Loucy (cell line): ENCODE data around the gene PIH1D2.
"Not testable (repeated sequence)": the region's sequence is repeated elsewhere in the genome, so short reads cannot be mapped to it uniquely, and the experiment has no call there.

Source experiments
- H2AFZ ChIP-seq: fragments of 200-600 bp; sonication (generic); 2 replicates; pipeline ENCODE4 v1.6.0; 2016; ENCODE audit warnings: antibody characterized with exemption, mild to moderate bottlenecking, low read length, moderate library complexity
- H3F3A ChIP-seq: fragments of 200-600 bp; 2 replicates; pipeline ENCODE4 v1.6.0; 2016; ENCODE audit warnings: antibody characterized with exemption, low read depth, mild to moderate bottlenecking
- H3K27me3 ChIP-seq: fragments of 200-600 bp; sonication (generic); 2 replicates; pipeline ENCODE4 v1.6.1; 2014; ENCODE audit warnings: low read length, mild to moderate bottlenecking; ENCODE audit not compliant: insufficient read depth, poor library complexity, severe bottlenecking
- H3K36me3 ChIP-seq: fragments of 200-600 bp; sonication (generic); 2 replicates; pipeline ENCODE4 v1.6.1; 2016; ENCODE audit warnings: low read length; ENCODE audit not compliant: insufficient read depth
- H3K4me1 ChIP-seq: fragments of 200-600 bp; sonication (generic); 2 replicates; pipeline ENCODE4 v1.5.1; 2014; ENCODE audit warnings: low read length, mild to moderate bottlenecking; ENCODE audit not compliant: insufficient read depth, poor library complexity, severe bottlenecking
- H3K4me2 ChIP-seq: fragments of 200-600 bp; sonication (generic); 2 replicates; pipeline ENCODE4 v1.6.0; 2014; ENCODE audit warnings: antibody characterized with exemption, low read length, low read depth, mild to moderate bottlenecking; ENCODE audit not compliant: poor library complexity, severe bottlenecking
- H3K4me3 ChIP-seq: fragments of 200-600 bp; sonication (generic); 2 replicates; pipeline ENCODE4 v1.5.1; 2014; ENCODE audit warnings: low read length, mild to moderate bottlenecking, mixed read lengths; ENCODE audit not compliant: poor library complexity, severe bottlenecking
- H3K79me2 ChIP-seq: fragments of 200-600 bp; sonication (generic); 2 replicates; pipeline ENCODE4 v1.6.1; 2014; ENCODE audit warnings: low read length; ENCODE audit not compliant: insufficient read depth
- H3K9ac ChIP-seq: fragments of 200-600 bp; sonication (generic); 2 replicates; pipeline ENCODE4 v1.6.0; 2014; ENCODE audit warnings: mild to moderate bottlenecking, low read depth, low read length, moderate library complexity; ENCODE audit not compliant: poor library complexity, severe bottlenecking
- H3K9me2 ChIP-seq: fragments of 200-600 bp; sonication (generic); replicated peaks from 2 replicates; pipeline ENCODE4 v1.6.1; 2016; ENCODE audit warnings: low read depth, low read length, mixed read lengths
- H3K9me3 ChIP-seq: fragments of 200-600 bp; sonication (generic); 2 replicates; pipeline ENCODE4 v1.6.1; 2014; ENCODE audit warnings: mild to moderate bottlenecking, antibody characterized with exemption, low read length, low read depth; ENCODE audit not compliant: insufficient read depth
- H4K20me1 ChIP-seq: fragments of 200-600 bp; sonication (generic); 2 replicates; pipeline ENCODE4 v1.6.0; 2014; ENCODE audit warnings: antibody characterized with exemption, low read length, mild to moderate bottlenecking; ENCODE audit not compliant: insufficient read depth, poor library complexity, severe bottlenecking
- CTCF ChIP-seq: fragments of 200-600 bp; sonication (generic); conservative IDR thresholded peaks from 2 replicates; pipeline ENCODE4 v1.5.1; 2014; ENCODE audit warnings: mild to moderate bottlenecking, antibody characterized with exemption, low read length
- EZH2phosphoT487 ChIP-seq: fragments of 200-600 bp; IDR thresholded peaks from 2 replicates; pipeline ENCODE4 v1.6.1; 2018; ENCODE audit warnings: antibody characterized with exemption, mild to moderate bottlenecking, moderate library complexity, borderline replicate concordance

The PIH1D2 gene

GRCh38 chr11:112049777-112050176 is 24.0 kb downstream of the PIH1D2 start:
- H3K4me1 ChIP-seq = no peaks in the 10 kb centered on the region
- H3K9me3 ChIP-seq = no peaks in the 10 kb centered on the region
- TF ChIP-seq EZH2phosphoT487 = no peak
- no peak for TF ChIP-seq CTCF
- no peak overlapping the region for H3K4me3 ChIP-seq
- H3K9ac ChIP-seq = no peak overlapping the region
- H3K36me3 ChIP-seq = peaks cover 63% of the 10 kb centered on the region
- no peaks in the 10 kb centered on the region for H4K20me1 ChIP-seq
- 0 out of 2 replicates have a peak, but pooled peaks cover 7% of the 10 kb centered on the region for H3K79me2 ChIP-seq
- no peak overlapping the region for H3K4me2 ChIP-seq
- no peak overlapping the region for H2AFZ ChIP-seq
- H3K9me2 ChIP-seq = no peaks in the 10 kb centered on the region
- H3K27me3 ChIP-seq = no peaks in the 10 kb centered on the region
- H3F3A ChIP-seq = no peaks in the 10 kb centered on the region

- not testable (repeated sequence) for H3K9me2 ChIP-seq, H3K4me2 ChIP-seq, H3K79me2 ChIP-seq, H3K27me3 ChIP-seq, H3K9me3 ChIP-seq, H2AFZ ChIP-seq, H3K4me1 ChIP-seq, H3F3A ChIP-seq, H4K20me1 ChIP-seq, H3K4me3 ChIP-seq, H3K9ac ChIP-seq
- H3K36me3 ChIP-seq = peaks cover 65% of the 10 kb centered on the region
Observed at GRCh38 chr11:112048256-112048655, 25.6 kb downstream of the PIH1D2 start.

- H3K27me3 ChIP-seq, H3K9me2 ChIP-seq, H3F3A ChIP-seq, H4K20me1 ChIP-seq, H3K4me3 ChIP-seq, H3K9ac ChIP-seq, H3K4me2 ChIP-seq, H3K9me3 ChIP-seq, H2AFZ ChIP-seq: not testable (repeated sequence)
- Histone ChIP-seq H3K79me2 (0 out of 2 replicates have a peak, but pooled peaks cover 12% of the 10 kb centered on the region), H3K4me1 (peaks cover 13% of the 10 kb centered on the region), H3K36me3 (peaks cover 57% of the 10 kb centered on the region)
Observed at GRCh38 chr11:112046647-112047046, 27.2 kb downstream of the PIH1D2 start.

GRCh38 chr11:112044961-112045360 is 28.9 kb downstream of the PIH1D2 start:
- peaks cover 13% of the 10 kb centered on the region for H3K4me1 ChIP-seq
- no peaks in the 10 kb centered on the region for H3K9me3 ChIP-seq
- no peak overlapping the region for H2AFZ ChIP-seq
- H3K4me2 ChIP-seq = no peak overlapping the region
- no peak for TF ChIP-seq CTCF
- no peak for TF ChIP-seq EZH2phosphoT487
- H3K36me3 ChIP-seq = peaks cover 60% of the 10 kb centered on the region
- H3K4me3 ChIP-seq = no peak overlapping the region
- H3F3A ChIP-seq = no peaks in the 10 kb centered on the region
- no peaks in the 10 kb centered on the region for H3K9me2 ChIP-seq
- 0 out of 2 replicates have a peak, but pooled peaks cover 10% of the 10 kb centered on the region for H3K79me2 ChIP-seq
- no peaks in the 10 kb centered on the region for H3K27me3 ChIP-seq
- no peak overlapping the region for H3K9ac ChIP-seq
- peaks cover 5% of the 10 kb centered on the region for H4K20me1 ChIP-seq
